Hematopoietic multipotent progenitor cell treated with erythropoietin and hydrocortisone succinate and interleukin-3 and kit ligand, for 6 days (in vitro differentiated cells): ENCODE measurements around the gene THUMPD2.
"Not testable (repeated sequence)": the region's sequence is repeated elsewhere in the genome, so short reads cannot be mapped to it uniquely, and the experiment has no call there.

Source experiments
- DNase-seq: peaks from one replicate; pipeline ENCODE4 v3.0.0-alpha.2; 2015

THUMPD2 gene

DNA sequence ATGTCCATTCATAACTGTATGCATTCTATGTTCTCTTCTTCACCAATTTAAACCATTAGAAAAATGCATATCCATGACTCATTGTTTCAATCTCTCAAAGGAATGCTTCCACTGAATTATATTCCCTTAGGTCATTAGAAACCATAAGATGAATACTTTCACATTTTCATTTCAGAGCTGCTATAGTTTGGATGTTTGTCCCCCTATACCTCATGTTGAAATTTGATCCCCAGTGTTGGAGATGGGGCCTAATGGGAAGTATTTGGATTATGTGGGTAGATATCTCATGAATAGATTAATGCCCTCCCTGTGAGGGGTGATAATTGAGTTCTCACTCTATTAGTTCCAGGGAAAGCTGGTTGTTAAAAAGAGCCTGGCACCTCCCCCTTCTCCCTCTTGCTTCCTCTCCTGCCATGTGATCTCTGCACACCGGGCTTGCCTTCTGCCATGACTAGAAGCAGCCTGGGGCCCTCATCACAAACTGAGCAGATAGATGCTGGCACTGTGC, 35.7 kb downstream of the THUMPD2 start:
- no peak for DNase-seq

GRCh38 chr2:39741871-39742270, 37.2 kb downstream of the THUMPD2 start:
- DNase-seq = no peak

GRCh38 chr2:39739386-39739785, 39.7 kb downstream of the THUMPD2 start:
- DNase-seq = no peak

DNA sequence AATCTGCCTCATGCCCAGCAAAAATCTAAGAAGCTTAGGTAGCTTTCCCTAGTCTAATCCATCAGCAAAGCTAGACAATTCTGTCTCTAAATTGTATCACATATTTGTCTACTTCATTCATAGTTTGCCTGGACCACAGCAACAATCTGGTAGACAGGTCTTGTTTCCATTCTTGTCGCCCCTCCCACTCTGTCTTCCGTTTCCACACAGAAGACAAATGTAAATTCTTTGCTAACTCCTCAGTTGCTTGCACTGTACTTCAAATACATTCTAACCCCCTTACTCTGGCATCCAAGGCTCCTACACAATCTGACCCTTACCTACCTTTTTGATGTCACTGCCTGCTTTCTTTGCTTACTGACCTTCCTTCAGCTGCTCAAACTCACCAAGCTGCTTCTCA, 40.1 kb downstream of the THUMPD2 start:
- no peak for DNase-seq

DNA sequence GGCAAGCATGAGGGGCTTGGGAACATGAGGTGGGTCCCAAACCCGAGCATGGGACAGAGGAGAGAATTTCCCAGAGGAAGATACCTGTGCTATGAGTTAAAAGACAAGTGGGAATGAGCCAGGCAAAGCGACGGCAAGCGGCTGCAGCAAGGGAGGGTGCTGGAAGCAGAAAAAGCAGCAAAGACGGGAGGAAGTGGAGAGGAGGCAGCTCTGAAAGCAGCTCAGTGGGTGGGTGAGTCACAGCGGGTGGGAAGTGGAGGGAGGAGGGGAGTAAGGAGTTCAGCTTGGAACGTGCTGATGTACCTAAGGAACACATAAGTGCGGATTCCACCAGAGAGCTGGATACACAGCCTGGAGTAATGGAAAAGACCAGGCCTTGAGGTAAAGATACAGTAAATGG, 41.4 kb downstream of the THUMPD2 start:
- no peak for DNase-seq

- no peak for DNase-seq
These were observed 42.4 kb downstream of the THUMPD2 start for GRCh38 chr2:39736640-39737039.

- DNase-seq = no peak
These were observed 43.4 kb downstream of the THUMPD2 start for GRCh38 chr2:39735648-39736047.

- DNase-seq = no peak
These were observed 44.6 kb downstream of the THUMPD2 start for GRCh38 chr2:39734445-39734844.

DNA sequence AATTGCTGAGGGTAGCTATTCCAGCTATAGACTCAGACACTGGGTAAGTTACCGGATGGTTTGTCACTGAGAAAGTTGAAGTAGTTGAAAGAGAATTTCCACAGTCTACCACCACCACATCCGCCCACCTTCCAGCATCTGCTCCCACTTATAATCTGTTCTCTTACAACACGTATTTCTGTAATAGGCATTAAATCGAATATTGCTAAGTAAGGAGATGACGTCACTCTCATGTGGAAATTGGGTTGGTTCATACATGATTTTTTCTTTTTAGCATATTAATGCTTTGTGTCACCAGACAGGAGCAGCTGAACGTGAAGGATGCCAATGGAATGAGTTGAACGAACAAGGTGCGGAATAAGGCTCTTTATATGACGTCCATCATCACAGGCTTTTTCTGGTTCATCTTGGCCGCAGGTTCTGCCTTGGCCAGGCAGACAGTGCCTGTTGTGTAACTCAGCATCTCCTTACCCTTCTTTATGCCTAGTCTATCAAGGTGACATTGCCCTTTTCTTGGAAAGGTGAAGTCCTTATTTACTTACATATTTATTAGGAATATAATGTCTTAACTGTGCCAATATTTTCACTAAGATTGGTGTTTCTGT, 45.9 kb downstream of the THUMPD2 start:
- no peak for DNase-seq

DNA sequence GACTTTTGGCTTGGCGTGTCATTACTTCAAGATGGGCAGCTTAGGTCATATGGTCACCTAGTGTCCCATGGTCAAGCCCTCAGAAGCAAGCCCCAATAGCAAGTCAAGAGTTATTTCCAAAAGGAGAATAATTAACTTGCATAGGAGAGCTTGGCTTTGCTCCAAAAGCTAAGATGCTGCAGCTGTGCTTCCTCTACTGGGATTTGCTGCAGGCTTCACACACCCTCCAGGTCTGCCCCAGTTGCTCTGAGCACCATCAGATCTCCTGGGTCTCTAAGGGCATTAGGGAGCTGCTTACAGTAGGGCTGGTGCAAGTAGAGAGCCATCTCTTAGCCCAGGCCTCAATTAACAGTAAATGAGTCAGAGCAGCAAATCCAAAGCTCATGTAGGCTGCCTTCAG, 46.6 kb downstream of the THUMPD2 start:
- no peak for DNase-seq

- DNase-seq = no peak
These were observed 47.5 kb downstream of the THUMPD2 start for GRCh38 chr2:39731546-39731945.

GRCh38 chr2:39730685-39731302, 48.3 kb downstream of the THUMPD2 start:
- DNase-seq = peak; percentile 77

DNA sequence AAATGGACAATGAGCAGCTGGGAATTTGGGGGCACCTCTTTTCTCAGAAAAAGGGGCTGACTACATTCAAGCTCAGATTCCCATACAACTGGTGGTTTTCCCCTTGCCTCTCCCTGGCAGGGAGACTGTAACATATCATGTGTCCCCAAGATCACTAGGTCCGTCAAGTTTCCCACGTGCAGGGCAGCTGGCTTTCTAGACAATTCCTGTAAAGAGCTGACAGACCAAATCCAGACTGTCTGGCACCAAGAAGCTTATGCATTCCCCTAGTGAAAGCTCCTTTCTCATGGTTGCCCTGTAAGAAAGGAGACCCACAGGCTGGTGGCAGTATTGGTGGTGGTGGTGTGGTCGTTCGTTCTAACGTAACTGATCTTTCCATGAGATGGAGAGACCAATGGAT, 48.8 kb downstream of the THUMPD2 start:
- DNase-seq = no peak

- peak; percentile 74 for DNase-seq
These were observed 50.1 kb downstream of the THUMPD2 start for GRCh38 chr2:39728941-39729351.

DNA sequence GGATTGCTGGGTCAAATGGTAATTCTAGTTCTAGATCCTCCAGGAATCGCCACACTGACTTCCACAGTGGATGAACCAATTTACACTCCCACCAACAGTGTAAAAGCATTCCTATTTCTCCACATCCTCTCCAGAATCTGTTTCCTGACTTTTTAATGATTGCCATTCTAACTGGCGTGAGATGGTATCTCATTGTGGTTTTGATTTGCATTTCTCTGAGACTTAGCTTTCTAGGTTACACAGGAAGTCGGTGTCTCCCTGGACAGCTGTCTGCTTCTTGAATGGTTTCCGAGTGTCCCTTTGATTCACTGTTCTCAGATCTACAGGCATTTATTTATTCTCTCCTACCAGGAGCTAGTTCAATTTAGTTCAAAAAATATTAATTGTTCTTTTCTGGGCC, 51.0 kb downstream of the THUMPD2 start:
- not testable (repeated sequence) for DNase-seq

GRCh38 chr2:39725401-39725800, 53.7 kb downstream of the THUMPD2 start:
- no peak for DNase-seq

GRCh38 chr2:39724828-39725144, 54.3 kb downstream of the THUMPD2 start:
- DNase-seq = no peak

- no peak for DNase-seq
These were observed 54.9 kb downstream of the THUMPD2 start for GRCh38 chr2:39723946-39724827.

- no peak for DNase-seq
These were observed 55.6 kb downstream of the THUMPD2 start for GRCh38 chr2:39723497-39723896.

- DNase-seq = no peak
These were observed 58.1 kb downstream of the THUMPD2 start for GRCh38 chr2:39720970-39721369.

DNA sequence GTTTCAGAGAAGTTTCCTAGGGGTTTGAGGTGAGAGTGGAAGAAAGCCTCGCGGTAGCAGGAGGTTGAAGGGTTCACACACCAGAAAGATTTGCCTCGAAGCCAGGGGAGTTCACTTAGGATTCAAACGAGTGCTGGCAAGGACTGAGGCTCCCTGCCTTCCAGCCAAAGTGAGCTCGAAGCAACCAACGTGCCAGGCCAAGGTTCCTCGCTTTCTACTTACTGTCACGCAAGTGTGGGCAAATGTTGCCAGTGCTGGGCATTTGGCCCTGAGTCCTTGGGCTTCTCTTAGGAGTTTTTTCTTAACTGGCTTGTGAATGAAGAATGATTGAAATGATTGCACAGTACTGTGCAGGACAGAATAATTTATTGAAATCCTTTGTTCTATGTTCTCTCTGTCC, 59.7 kb downstream of the THUMPD2 start:
- DNase-seq = no peak

GRCh38 chr2:39718483-39718882, 60.6 kb downstream of the THUMPD2 start:
- no peak for DNase-seq

DNA sequence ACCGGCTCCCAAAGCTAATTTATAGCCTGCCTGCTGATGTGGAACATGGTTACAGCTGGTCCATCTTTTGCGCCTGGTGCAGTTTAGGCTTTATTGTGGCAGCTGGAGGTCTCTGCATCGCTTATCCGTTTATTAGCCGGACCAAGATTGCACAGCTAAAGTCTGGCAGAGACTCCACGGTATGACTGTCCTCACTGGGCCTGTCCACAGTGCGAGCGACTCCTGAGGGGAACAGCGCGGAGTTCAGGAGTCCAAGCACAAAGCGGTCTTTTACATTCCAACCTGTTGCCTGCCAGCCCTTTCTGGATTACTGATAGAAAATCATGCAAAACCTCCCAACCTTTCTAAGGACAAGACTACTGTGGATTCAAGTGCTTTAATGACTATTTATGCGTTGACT, 62.0 kb downstream of the THUMPD2 start:
- no peak for DNase-seq

- DNase-seq = no peak
These were observed 63.2 kb downstream of the THUMPD2 start for GRCh38 chr2:39715822-39716221.
